Testis (tissue), 3 donors: Measurements from ENCODE around the gene STK39. TPM values are rescaled to one million over a fixed set of nuclear protein-coding genes. Genes with fewer than 3 reads are reported as not detected.
A peak's percentile ranks its signal among the peaks of the same experiment; 100 is the strongest.

Experiments
- DNase-seq: peaks from one replicate; pipeline ENCODE4 v3.0.0-alpha.2; 2019
- H3K27ac ChIP-seq, 2 donors: fragments of 200-600 bp; sonication (generic); one replicate each; pipeline ENCODE4 v1.5.1; 2019
- H3K27me3 ChIP-seq: fragments of 200-600 bp; sonication (generic); one replicate; pipeline ENCODE4 v1.5.1; 2019
- H3K36me3 ChIP-seq: fragments of 200-600 bp; sonication (generic); one replicate; pipeline ENCODE4 v1.5.1; 2017; ENCODE audit warnings: low read depth; ENCODE audit errors: missing control alignments
- H3K4me1 ChIP-seq: fragments of 200-600 bp; sonication (generic); one replicate; pipeline ENCODE4 v1.5.1; 2019
- H3K4me3 ChIP-seq, 2 donors: fragments of 200-600 bp; sonication (generic); one replicate each; pipeline ENCODE4 v1.5.1; 2017 to 2019
- H3K9me3 ChIP-seq: fragments of 200-600 bp; sonication (generic); one replicate; pipeline ENCODE4 v1.5.1; 2017
- POLR2A ChIP-seq: fragments of 450-650 bp; IDR thresholded peaks from one replicate; pipeline ENCODE4 v1.6.1; 2017; ENCODE audit warnings: antibody characterized with exemption, mild to moderate bottlenecking, moderate library complexity
- WGBS, 2 donors: methylation state at CpG; one replicate each; pipeline ENCODE4 v1.1.5; 2018; 5-methylcytosine and 5-hydroxymethylcytosine counted together
- intact Hi-C: fragments of 100-400 bp; cut with DNase I; formaldehyde crosslinking; loops from one replicate; pipeline ENCODE4 v1.15.1; 2023; ENCODE audit warnings: low total_unique reads
- polyA plus RNA-seq: library from polyadenylated mRNA; stranded (reverse); fragments of 350-450 nt; fragmentation: Illumina TruSeq; extraction: RNeasy Lipid Tissue Mini Kit (QIAGEN cat#74804); gene quantifications from one replicate; pipeline ENCODE4 v1.2.3, GENCODE V29; 2014; ENCODE audit warnings: low read depth, low replicate concordance; ENCODE audit not compliant: insufficient read depth
- total RNA-seq, 2 donors: library from RNA; depleted of rRNA; stranded (reverse); fragments of >200 nt; gene quantifications; one replicate each; pipeline ENCODE4 v1.2.3, GENCODE V29; 2016
- TF ChIP-seq, protein P1 (sequence below), 3 experiments: fragments of 450-650 bp in 2 of 3; fragments of 200-600 bp in 1 of 3; sonication (generic) in 1 of 3; IDR thresholded peaks; one replicate each; pipeline ENCODE4 v1.5.1; 2016 to 2019; ENCODE audit warnings: antibody characterized with exemption in 3 of 3, mild to moderate bottlenecking in 2 of 3, moderate library complexity in 1 of 3

STK39 gene
- total and polyA plus RNA-seq, 3 donors from 2014 or later, result 26.4 to 70.7 (median 41.8) TPM

DNA sequence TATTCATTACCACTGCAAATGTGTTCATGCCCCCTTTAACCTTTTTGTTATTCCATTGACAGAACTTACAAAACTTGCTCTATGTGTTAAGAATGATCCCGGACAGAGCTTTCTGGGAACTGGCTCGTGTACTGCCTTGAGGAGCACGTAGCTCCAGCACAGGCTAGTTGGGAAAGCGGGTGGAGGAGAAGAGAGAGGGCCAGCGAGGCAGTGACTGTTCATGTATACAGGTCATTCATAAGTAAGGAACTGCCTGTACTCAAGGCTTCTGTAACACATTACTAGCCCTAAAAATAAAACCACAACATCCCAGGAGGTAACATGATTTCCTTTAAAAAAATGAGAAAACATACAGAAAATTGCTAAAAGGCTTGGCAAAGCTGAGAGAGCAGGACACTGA lies 109.0 kb downstream of the STK39 start:
- WGBS, 2 donors, result 63 to 66% methylated on average over 5 of the region's 5 CpGs
- TF ChIP-seq, protein P1, sequence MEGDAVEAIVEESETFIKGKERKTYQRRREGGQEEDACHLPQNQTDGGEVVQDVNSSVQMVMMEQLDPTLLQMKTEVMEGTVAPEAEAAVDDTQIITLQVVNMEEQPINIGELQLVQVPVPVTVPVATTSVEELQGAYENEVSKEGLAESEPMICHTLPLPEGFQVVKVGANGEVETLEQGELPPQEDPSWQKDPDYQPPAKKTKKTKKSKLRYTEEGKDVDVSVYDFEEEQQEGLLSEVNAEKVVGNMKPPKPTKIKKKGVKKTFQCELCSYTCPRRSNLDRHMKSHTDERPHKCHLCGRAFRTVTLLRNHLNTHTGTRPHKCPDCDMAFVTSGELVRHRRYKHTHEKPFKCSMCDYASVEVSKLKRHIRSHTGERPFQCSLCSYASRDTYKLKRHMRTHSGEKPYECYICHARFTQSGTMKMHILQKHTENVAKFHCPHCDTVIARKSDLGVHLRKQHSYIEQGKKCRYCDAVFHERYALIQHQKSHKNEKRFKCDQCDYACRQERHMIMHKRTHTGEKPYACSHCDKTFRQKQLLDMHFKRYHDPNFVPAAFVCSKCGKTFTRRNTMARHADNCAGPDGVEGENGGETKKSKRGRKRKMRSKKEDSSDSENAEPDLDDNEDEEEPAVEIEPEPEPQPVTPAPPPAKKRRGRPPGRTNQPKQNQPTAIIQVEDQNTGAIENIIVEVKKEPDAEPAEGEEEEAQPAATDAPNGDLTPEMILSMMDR (IDR thresholded peaks at IDR 0.05), result no peak
- no peak for TF ChIP-seq POLR2A
- intact Hi-C loops, result no loop called here
- no peaks in the 10 kb centered on the region for H3K36me3 ChIP-seq
- H3K9me3 ChIP-seq, result no peaks in the 10 kb centered on the region
- H3K4me3 ChIP-seq, result no peak overlapping the region
- no peaks in the 10 kb centered on the region for H3K4me1 ChIP-seq
- H3K27ac ChIP-seq, result no peak overlapping the region
- no peaks in the 10 kb centered on the region for H3K27me3 ChIP-seq
- peak; percentile 32 for DNase-seq

DNA sequence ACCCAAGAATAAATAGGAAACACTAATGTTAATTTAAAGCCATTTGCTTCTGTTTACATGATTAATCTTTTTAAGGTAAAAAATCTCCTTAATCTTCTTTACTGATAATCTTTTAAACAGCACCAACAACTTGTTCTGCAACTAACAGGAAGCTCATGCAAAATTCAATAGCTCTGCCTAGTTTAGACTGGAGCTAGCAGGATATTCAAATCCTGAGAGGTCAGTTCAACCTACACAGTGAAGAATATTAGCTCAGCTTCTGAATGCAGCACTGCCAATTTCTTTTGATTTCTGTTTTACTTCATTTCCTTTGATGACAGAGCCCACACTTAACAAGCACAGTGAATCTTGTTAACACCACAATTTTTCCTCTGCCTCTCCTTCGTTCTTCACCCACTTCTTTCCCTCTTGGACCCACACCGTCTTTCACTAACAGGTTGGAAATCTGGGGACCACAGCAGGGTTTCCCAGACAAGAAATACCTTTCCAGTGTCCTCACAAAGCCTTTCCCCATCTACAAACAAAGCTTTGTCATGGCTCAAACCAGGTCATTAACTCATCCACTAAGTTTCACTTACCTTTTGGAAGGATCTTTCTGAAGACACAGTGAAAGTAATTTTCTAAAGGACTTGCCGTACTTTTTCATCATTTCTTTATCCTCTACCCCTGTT lies 109.8 kb downstream of the STK39 start:
- DNase-seq, result no peak
- H3K27ac ChIP-seq, result no peak overlapping the region
- intact Hi-C loops, result no loop called here
- H3K36me3 ChIP-seq, result no peaks in the 10 kb centered on the region
- no peaks in the 10 kb centered on the region for H3K4me1 ChIP-seq
- TF ChIP-seq POLR2A, result no peak
- TF ChIP-seq, protein P1 (IDR thresholded peaks at IDR 0.05), result no peak
- H3K9me3 ChIP-seq, result no peaks in the 10 kb centered on the region
- 93 to 94% methylated on average over 3 of the region's 3 CpGs for WGBS, 2 donors
- H3K27me3 ChIP-seq, result no peaks in the 10 kb centered on the region
- no peak overlapping the region for H3K4me3 ChIP-seq

DNA sequence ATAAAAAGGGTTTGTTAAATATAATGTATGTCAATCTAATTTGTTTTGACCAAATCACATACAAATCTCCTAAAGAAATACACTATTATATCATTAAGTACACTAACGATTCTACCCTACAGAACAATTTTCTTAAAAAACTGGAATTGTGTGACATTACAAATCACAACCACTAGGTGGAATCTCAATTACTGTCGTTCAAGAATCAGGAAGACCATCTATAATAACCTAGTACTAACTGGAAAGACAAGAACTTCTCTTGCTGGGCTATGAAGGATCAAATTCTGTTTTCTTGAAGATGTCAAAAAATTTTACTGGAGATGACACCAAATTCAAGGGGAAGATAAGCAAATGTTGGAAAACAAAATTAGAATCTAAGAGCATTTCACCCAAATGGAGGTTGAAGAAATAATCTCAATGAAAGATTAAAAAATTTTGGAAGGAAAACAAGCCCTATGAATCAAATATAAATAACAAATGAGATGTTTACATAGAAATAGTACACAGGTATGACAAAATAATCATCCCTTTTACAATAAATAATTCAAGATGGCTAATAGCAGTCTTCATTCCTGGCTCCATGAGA lies 110.9 kb downstream of the STK39 start:
- WGBS, 2 donors, result 53 to 59% methylated on average over 2 of the region's 2 CpGs
- DNase-seq, result no peak
- Histone ChIP-seq H3K27ac (no peak overlapping the region), H3K4me3 (no peak overlapping the region), H3K27me3 (no peaks in the 10 kb centered on the region), H3K9me3 (no peaks in the 10 kb centered on the region), H3K36me3 (no peaks in the 10 kb centered on the region), H3K4me1 (no peaks in the 10 kb centered on the region)
- TF ChIP-seq POLR2A, result no peak
- TF ChIP-seq, protein P1 (IDR thresholded peaks at IDR 0.05), result peak; percentile 35 to 63 (median 63)
- intact Hi-C loops, result no loop called here

DNA sequence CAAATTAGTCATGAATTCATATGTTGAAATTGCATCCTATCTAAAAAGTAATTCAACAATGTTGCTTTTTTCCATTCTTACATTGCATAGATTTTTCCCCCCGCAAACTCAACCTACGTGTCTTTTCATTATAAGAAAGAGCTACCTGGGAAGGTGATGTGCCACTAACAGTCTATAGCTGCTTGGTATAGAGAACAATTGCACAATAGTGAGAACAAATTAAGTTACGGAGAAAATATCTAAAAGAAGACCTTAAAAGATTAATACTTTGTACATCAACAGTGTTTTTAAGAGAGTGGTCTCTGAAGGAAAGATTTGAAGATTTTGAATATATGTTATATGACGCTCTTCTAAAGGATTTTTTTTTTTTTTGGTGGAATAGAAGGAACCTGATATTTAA lies 111.8 kb downstream of the STK39 start:
- intact Hi-C loops, result no loop called here
- no peak for TF ChIP-seq POLR2A
- TF ChIP-seq, protein P1 (IDR thresholded peaks at IDR 0.05), result no peak
- WGBS, 2 donors, result 87 to 94% methylated on average over 4 of the region's 4 CpGs

DNA sequence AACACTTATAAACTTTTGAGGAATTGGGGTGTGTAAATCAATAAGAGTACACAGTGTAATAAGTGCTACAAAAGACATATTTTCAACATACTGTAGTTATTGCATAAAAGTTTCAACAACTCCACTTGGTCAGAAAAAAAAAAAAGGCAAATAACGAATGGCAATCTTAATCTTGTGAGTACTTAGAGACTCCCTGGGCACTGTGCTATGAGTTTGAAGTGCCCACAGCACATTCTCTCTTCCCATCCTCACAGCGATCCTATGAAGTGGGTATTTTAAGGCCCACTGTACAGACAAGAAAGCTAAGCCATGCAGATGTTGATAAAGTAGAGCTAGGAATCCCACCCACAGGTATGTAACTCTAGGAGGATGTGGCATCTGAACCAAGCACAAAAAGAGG lies 112.3 kb downstream of the STK39 start:
- no peaks in the 10 kb centered on the region for H3K36me3 ChIP-seq
- no peaks in the 10 kb centered on the region for H3K4me1 ChIP-seq
- H3K27ac ChIP-seq, result no peak overlapping the region
- H3K9me3 ChIP-seq, result no peaks in the 10 kb centered on the region
- TF ChIP-seq, protein P1 (IDR thresholded peaks at IDR 0.05), result no peak
- intact Hi-C loops, result no loop called here
- no peaks in the 10 kb centered on the region for H3K27me3 ChIP-seq
- WGBS, 2 donors, result 83 to 86% methylated on average over 2 of the region's 2 CpGs
- DNase-seq, result no peak
- no peak overlapping the region for H3K4me3 ChIP-seq

More for the DNA sequence above, 111.8 kb downstream of the STK39 start:
- Histone ChIP-seq H3K4me1 (no peaks in the 10 kb centered on the region), H3K27me3 (no peaks in the 10 kb centered on the region), H3K9me3 (no peaks in the 10 kb centered on the region), H3K36me3 (no peaks in the 10 kb centered on the region), H3K27ac (no peak overlapping the region), H3K4me3 (no peak overlapping the region)
- no peak for DNase-seq
